Body of pancreas (tissue), 4 donors: ENCODE measurements around the gene DDX1. TPM values are rescaled to one million over a fixed set of nuclear protein-coding genes. Genes with fewer than 3 reads are reported as not detected.

Source experiments
- ATAC-seq: fragments of 150-250 bp; one replicate; pipeline ENCODE4 v1.9.1; 2016
- DNase-seq, 4 donors: peaks; one replicate each; pipeline ENCODE4 v3.0.0-alpha.2; 2019
- H3K27ac ChIP-seq, 4 donors: fragments of 200-600 bp; sonication (generic); 1 replicate in 3 of 4; 2 replicates in 1 of 4; pipeline versions ENCODE4 v1.5.1 to v1.6.1; 2016 to 2019; ENCODE audit warnings: mild to moderate bottlenecking in 1 of 4, mixed read lengths in 1 of 4, moderate library complexity in 1 of 4
- H3K27me3 ChIP-seq, 2 donors: fragments of 200-600 bp; sonication (generic); one replicate each; pipeline ENCODE4 v1.6.0; 2016; ENCODE audit warnings: mild to moderate bottlenecking in 1 of 2
- H3K36me3 ChIP-seq, 2 donors: fragments of 200-600 bp; sonication (generic); replicated peaks in 1 of 2; 2 replicates each; pipeline ENCODE4 v1.5.1; 2016; ENCODE audit warnings: low read depth in 2 of 2; ENCODE audit not compliant: insufficient read depth in 1 of 2
- H3K4me1 ChIP-seq: fragments of 200-600 bp; sonication (generic); one replicate; pipeline ENCODE4 v1.6.0; 2016
- H3K4me3 ChIP-seq, 2 donors: fragments of 200-600 bp; sonication (generic); 1 replicate in 1 of 2; 2 replicates in 1 of 2; pipeline ENCODE4 v1.5.1; 2016 to 2019
- H3K9me3 ChIP-seq, 3 donors: fragments of 200-600 bp; sonication (generic); 1 replicate in 2 of 3; 2 replicates in 1 of 3; pipeline ENCODE4 v1.5.1; 2016
- POLR2A ChIP-seq, 3 donors: fragments of 450-650 bp; IDR thresholded peaks; one replicate each; pipeline ENCODE4 v1.6.1; 2016; ENCODE audit warnings: antibody characterized with exemption in 3 of 3, mild to moderate bottlenecking in 2 of 3
- WGBS, 2 donors: methylation state at CpG; one replicate each; pipeline ENCODE4 v1.1.5; 2017; 5-methylcytosine and 5-hydroxymethylcytosine counted together
- intact Hi-C: fragments of 100-400 bp; cut with DNase I; formaldehyde crosslinking; loops from one replicate; pipeline ENCODE4 v1.15.1; 2023
- total RNA-seq, 2 donors: library from RNA; depleted of rRNA; stranded (reverse); fragments of >200 nt; gene quantifications; one replicate each; pipeline ENCODE4 v1.1.0, GENCODE V29; 2016
- TF ChIP-seq, protein P1 (sequence below), 7 experiments: fragments of 450-650 bp in 4 of 7; fragments of 200-600 bp in 3 of 7; sonication (generic) in 3 of 7; IDR thresholded peaks; one replicate each; pipeline ENCODE4 v1.5.1; 2016 to 2019; ENCODE audit warnings: antibody characterized with exemption in 7 of 7

DDX1 gene
- total RNA-seq, 2 donors from 2014 or later: 35.3 to 61.3 TPM

GRCh38 chr2:15670981-15671380 is 79.3 kb downstream of the DDX1 start:
- ATAC-seq: no peak
- H3K27ac ChIP-seq: no peak overlapping the region
- TF ChIP-seq, protein P1, sequence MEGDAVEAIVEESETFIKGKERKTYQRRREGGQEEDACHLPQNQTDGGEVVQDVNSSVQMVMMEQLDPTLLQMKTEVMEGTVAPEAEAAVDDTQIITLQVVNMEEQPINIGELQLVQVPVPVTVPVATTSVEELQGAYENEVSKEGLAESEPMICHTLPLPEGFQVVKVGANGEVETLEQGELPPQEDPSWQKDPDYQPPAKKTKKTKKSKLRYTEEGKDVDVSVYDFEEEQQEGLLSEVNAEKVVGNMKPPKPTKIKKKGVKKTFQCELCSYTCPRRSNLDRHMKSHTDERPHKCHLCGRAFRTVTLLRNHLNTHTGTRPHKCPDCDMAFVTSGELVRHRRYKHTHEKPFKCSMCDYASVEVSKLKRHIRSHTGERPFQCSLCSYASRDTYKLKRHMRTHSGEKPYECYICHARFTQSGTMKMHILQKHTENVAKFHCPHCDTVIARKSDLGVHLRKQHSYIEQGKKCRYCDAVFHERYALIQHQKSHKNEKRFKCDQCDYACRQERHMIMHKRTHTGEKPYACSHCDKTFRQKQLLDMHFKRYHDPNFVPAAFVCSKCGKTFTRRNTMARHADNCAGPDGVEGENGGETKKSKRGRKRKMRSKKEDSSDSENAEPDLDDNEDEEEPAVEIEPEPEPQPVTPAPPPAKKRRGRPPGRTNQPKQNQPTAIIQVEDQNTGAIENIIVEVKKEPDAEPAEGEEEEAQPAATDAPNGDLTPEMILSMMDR (IDR thresholded peaks at IDR 0.05): no peak
- no peak for TF ChIP-seq POLR2A (IDR thresholded peaks at IDR 0.05)
- no peaks in the 10 kb centered on the region for H3K27me3 ChIP-seq
- no peak for DNase-seq
- 47 to 63% methylated on average over 2 of the region's 2 CpGs for WGBS, 2 donors
- intact Hi-C loops: no loop called here
- H3K9me3 ChIP-seq: no peaks in the 10 kb centered on the region
- no peaks in the 10 kb centered on the region for H3K4me1 ChIP-seq
- H3K36me3 ChIP-seq: no peaks in the 10 kb centered on the region
- no peak overlapping the region for H3K4me3 ChIP-seq

DNA sequence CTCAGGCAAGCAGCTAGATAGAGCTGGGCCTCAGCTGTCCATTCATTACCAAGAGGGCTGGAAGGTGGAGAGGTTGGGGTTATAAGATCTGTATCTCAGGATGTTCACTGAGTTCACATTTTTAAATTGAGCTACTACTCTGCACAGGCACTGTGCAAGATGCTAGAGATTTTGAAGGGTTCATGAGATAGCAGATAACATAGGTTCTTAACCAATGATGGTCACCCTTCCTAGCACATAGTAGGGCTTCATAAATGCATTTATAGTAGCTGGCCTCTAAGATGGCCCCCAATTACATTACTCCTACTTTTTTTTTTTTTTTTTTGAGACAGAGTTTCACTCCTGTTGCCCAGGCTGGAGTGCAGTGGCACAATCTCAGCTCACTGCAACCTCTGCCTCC is 79.7 kb downstream of the DDX1 start:
- ATAC-seq (no peak), DNase-seq (no peak)
- TF ChIP-seq, protein P1 (IDR thresholded peaks at IDR 0.05): no peak
- TF ChIP-seq POLR2A (IDR thresholded peaks at IDR 0.05): no peak
- Histone ChIP-seq H3K4me3 (no peak overlapping the region), H3K4me1 (no peaks in the 10 kb centered on the region), H3K27ac (no peak overlapping the region), H3K9me3 (no peaks in the 10 kb centered on the region), H3K36me3 (no peaks in the 10 kb centered on the region), H3K27me3 (no peaks in the 10 kb centered on the region)
- intact Hi-C loops: no loop called here

- Histone ChIP-seq H3K4me1 (peaks cover 2% of the 10 kb centered on the region), H3K27ac (no peak overlapping the region), H3K36me3 (no peaks in the 10 kb centered on the region), H3K4me3 (no peak overlapping the region), H3K9me3 (no peaks in the 10 kb centered on the region), H3K27me3 (no peaks in the 10 kb centered on the region)
- WGBS, 2 donors: 87 to 88% methylated on average over 8 to 9 of the region's 9 CpGs
- intact Hi-C loops: no loop called here
- ATAC-seq (no peak), DNase-seq (no peak)
- TF ChIP-seq, protein P1 (IDR thresholded peaks at IDR 0.05): no peak
- no peak for TF ChIP-seq POLR2A (IDR thresholded peaks at IDR 0.05)
Observed at GRCh38 chr2:15671842-15672815, 80.5 kb downstream of the DDX1 start.

DNA sequence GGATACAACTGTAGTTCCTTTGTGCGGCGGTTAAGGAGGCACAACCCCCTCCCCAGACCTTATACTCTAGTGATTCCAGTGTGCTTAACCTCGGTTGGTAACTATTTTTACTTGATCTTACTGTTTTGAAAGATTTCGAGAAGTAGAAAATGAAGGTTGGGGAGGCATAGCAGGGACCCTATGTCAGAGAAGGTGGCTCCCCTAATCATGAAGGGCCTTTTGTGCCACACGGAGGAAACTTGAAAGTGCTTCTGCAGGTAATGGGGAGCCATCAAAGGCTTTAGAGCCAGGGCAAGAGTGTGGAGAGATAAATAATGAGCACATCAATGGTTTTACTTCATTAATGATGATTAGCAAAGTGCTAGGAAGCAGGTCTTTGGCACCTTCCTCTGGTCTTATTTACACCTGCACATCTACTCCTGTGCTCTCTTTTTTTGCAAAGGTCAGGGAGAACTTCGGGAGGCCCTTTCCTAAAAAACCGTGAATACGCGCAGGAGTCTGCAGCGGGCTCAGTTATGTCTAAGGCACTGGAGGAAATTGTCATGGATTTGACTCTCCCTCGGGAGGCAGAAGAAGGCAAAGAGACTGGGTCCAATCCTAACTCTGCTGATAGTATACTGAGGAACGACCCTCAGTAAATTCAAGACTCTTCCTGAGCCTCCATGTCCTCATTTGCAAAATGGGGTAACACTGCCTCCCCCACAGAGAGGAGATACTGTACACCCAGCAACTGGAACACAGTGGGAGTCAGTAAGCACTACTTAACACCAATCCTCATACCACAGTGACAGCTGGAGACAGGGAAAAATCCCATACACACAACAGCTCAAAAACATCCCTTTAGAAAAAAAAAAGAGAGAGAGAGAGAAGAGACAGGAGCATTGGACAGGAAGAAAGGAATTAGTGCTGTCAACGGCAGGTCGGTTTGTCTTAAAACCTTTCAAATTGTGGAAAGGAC is 81.6 kb downstream of the DDX1 start:
- no peaks in the 10 kb centered on the region for H3K9me3 ChIP-seq
- no peak overlapping the region for H3K4me3 ChIP-seq
- no peaks in the 10 kb centered on the region for H3K36me3 ChIP-seq
- 71 to 76% methylated on average over 14 of the region's 14 CpGs for WGBS, 2 donors
- DNase-seq: no peak
- ATAC-seq: no peak
- no peak for TF ChIP-seq POLR2A (IDR thresholded peaks at IDR 0.05)
- TF ChIP-seq, protein P1 (IDR thresholded peaks at IDR 0.05): no peak
- intact Hi-C loops: no loop called here
- H3K27me3 ChIP-seq: no peaks in the 10 kb centered on the region
- peaks cover 12% of the 10 kb centered on the region for H3K4me1 ChIP-seq
- peak overlapping the region in 2 of 4 donors; percentile 29 to 40 for H3K27ac ChIP-seq
